Liver (tissue), 9 donors: ENCODE data around the gene SCYGR1. TPM values are rescaled to one million over a fixed set of nuclear protein-coding genes. Genes with fewer than 3 reads are reported as not detected.

Experiments used
- DNase-seq: peaks from one replicate; pipeline ENCODE4 v3.0.0-alpha.2; 2017; ENCODE audit warnings: low spot score
- H3K27ac ChIP-seq, 2 donors: one replicate each; pipeline ENCODE4 v1.7.0; 2013; ENCODE audit warnings: inconsistent platforms in 2 of 2, low read length in 2 of 2, control low read depth in 1 of 2, low read depth in 1 of 2, mild to moderate bottlenecking in 1 of 2
- H3K27me3 ChIP-seq, 4 donors: one replicate each; pipeline versions ENCODE4 v1.6.1 to v1.7.0; 2013; ENCODE audit warnings: low read length in 3 of 4, inconsistent platforms in 1 of 4, mild to moderate bottlenecking in 1 of 4, moderate library complexity in 1 of 4; ENCODE audit not compliant: control insufficient read depth in 4 of 4, insufficient read depth in 4 of 4
- H3K36me3 ChIP-seq, 4 donors: one replicate each; pipeline versions ENCODE4 v1.6.1 to v1.7.0; 2013; ENCODE audit warnings: low read length in 3 of 4, mild to moderate bottlenecking in 3 of 4, low read depth in 1 of 4, moderate library complexity in 1 of 4; ENCODE audit not compliant: control insufficient read depth in 4 of 4, insufficient read depth in 3 of 4
- H3K4me1 ChIP-seq, 4 donors: one replicate each; pipeline versions ENCODE4 v1.6.1 to v1.7.0; 2013; ENCODE audit warnings: low read length in 3 of 4, mild to moderate bottlenecking in 3 of 4, moderate library complexity in 1 of 4; ENCODE audit not compliant: control insufficient read depth in 4 of 4, insufficient read depth in 4 of 4
- H3K4me3 ChIP-seq, 3 donors: one replicate each; pipeline versions ENCODE4 v1.6.1 to v1.7.0; 2013; ENCODE audit warnings: low read length in 3 of 3, control low read depth in 1 of 3, low read depth in 1 of 3, mild to moderate bottlenecking in 1 of 3
- H3K9ac ChIP-seq, 2 donors: one replicate each; pipeline ENCODE4 v1.7.0; 2013; ENCODE audit warnings: low read length in 2 of 2, mild to moderate bottlenecking in 2 of 2, moderate library complexity in 2 of 2, control low read depth in 1 of 2, low read depth in 1 of 2
- H3K9me3 ChIP-seq, 4 donors: one replicate each; pipeline versions ENCODE4 v1.6.1 to v1.7.0; 2013; ENCODE audit warnings: low read length in 3 of 4; ENCODE audit not compliant: control insufficient read depth in 4 of 4
- ATF3 ChIP-seq: IDR thresholded peaks from 2 replicates; pipeline ENCODE4 v1.6.1; 2016; ENCODE audit warnings: antibody characterized with exemption
- CTCF ChIP-seq: fragments of 150-350 bp; IDR thresholded peaks from 2 replicates; pipeline ENCODE4 v1.5.1; 2017; ENCODE audit warnings: improper control_type of control experiment, low read depth, low read length; ENCODE audit not compliant: missing input control
- EGR1 ChIP-seq, 2 donors: IDR thresholded peaks; 2 replicates each; pipeline ENCODE4 v1.6.1; 2016 to 2018; ENCODE audit warnings: antibody characterized with exemption in 2 of 2, low read depth in 2 of 2
- FOXA1 ChIP-seq: IDR thresholded peaks from 2 replicates; pipeline ENCODE4 v1.6.1; 2016; ENCODE audit warnings: antibody characterized with exemption
- FOXA2 ChIP-seq: IDR thresholded peaks from 2 replicates; pipeline ENCODE4 v1.6.1; 2016; ENCODE audit warnings: antibody characterized with exemption
- GABPA ChIP-seq, 2 donors: IDR thresholded peaks in 1 of 2; conservative IDR thresholded peaks in 1 of 2; 2 replicates each; pipeline ENCODE4 v1.6.1; 2016; ENCODE audit warnings: antibody characterized with exemption in 2 of 2, mild to moderate bottlenecking in 1 of 2, moderate library complexity in 1 of 2
- HNF4A ChIP-seq, 2 donors: conservative IDR thresholded peaks; 2 replicates each; pipeline ENCODE4 v1.6.1; 2016; ENCODE audit warnings: antibody characterized with exemption in 2 of 2, mild to moderate bottlenecking in 2 of 2
- HNF4G ChIP-seq: IDR thresholded peaks from 2 replicates; pipeline ENCODE4 v1.6.1; 2016; ENCODE audit warnings: antibody characterized with exemption
- JUND ChIP-seq, 2 donors: IDR thresholded peaks; 2 replicates each; pipeline ENCODE4 v1.6.1; 2016; ENCODE audit warnings: antibody characterized with exemption in 2 of 2
- MAX ChIP-seq: IDR thresholded peaks from 2 replicates; pipeline ENCODE4 v1.6.1; 2016; ENCODE audit warnings: antibody characterized with exemption
- NR2F2 ChIP-seq: IDR thresholded peaks from 2 replicates; pipeline ENCODE4 v1.6.1; 2016; ENCODE audit warnings: antibody characterized with exemption
- RAD21 ChIP-seq, 2 donors: IDR thresholded peaks; 2 replicates each; pipeline ENCODE4 v1.6.1; 2016; ENCODE audit warnings: antibody characterized with exemption in 2 of 2, mild to moderate bottlenecking in 2 of 2
- REST ChIP-seq: IDR thresholded peaks from 2 replicates; pipeline ENCODE4 v1.6.1; 2016; ENCODE audit warnings: antibody characterized with exemption, mild to moderate bottlenecking
- RXRA ChIP-seq, 2 donors: IDR thresholded peaks; 2 replicates each; pipeline ENCODE4 v1.6.1; 2017 to 2018; ENCODE audit warnings: antibody characterized with exemption in 2 of 2, mild to moderate bottlenecking in 1 of 2
- SP1 ChIP-seq: IDR thresholded peaks from 2 replicates; pipeline ENCODE4 v1.6.1; 2018; ENCODE audit warnings: antibody characterized with exemption, mild to moderate bottlenecking
- TAF1 ChIP-seq: conservative IDR thresholded peaks from 2 replicates; pipeline ENCODE4 v1.6.1; 2016; ENCODE audit warnings: antibody characterized with exemption, mild to moderate bottlenecking
- YY1 ChIP-seq: IDR thresholded peaks from 2 replicates; pipeline ENCODE4 v1.6.1; 2016; ENCODE audit warnings: antibody characterized with exemption, mild to moderate bottlenecking
- ZBTB33 ChIP-seq: IDR thresholded peaks from 2 replicates; pipeline ENCODE4 v1.6.1; 2016; ENCODE audit warnings: antibody characterized with exemption
- WGBS: extraction: QIAGEN DNeasy Blood & Tissue Kit; methylation state at CpG from one replicate; pipeline ENCODE4 v1.1.7; 2013; 5-methylcytosine and 5-hydroxymethylcytosine counted together
- polyA plus RNA-seq, 2 donors: library from polyadenylated mRNA; stranded (reverse) in 1 of 2; unstranded in 1 of 2; fragments of 200-250 nt in 1 of 2; fragments of >200 nt in 1 of 2; fragmentation: Nextera tagmentation in 1 of 2; extraction: Ambion mirVana in 1 of 2; gene quantifications; one replicate each; pipeline versions ENCODE4 v1.2.1 to v1.2.3, GENCODE V29; 2013 to 2015
- total RNA-seq, 2 donors: library from RNA; depleted of rRNA; stranded (reverse); fragments of >200 nt; gene quantifications; one replicate each; pipeline ENCODE4 v1.2.3, GENCODE V29; 2014
- donor health status: healthy.
- donor health status: healthy.
- donor health status: healthy.
- donor health status: healthy.
- donor health status: healthy.

The SCYGR1 gene
- total and polyA plus RNA-seq, 4 donors = not detected

GRCh38 chr2:227341553-227341952 is 46.2 kb downstream of the SCYGR1 start:
- Histone ChIP-seq H3K27me3 (no peaks in the 10 kb centered on the region), H3K9ac (no peak overlapping the region), H3K4me3 (no peak overlapping the region), H3K36me3 (peaks cover 0 to 13% (median 7%) of the 10 kb centered on the region in 4 donors), H3K27ac (no peak overlapping the region), H3K4me1 (peaks cover 0 to 14% (median 5%) of the 10 kb centered on the region in 4 donors), H3K9me3 (no peaks in the 10 kb centered on the region)
- DNase-seq = no peak
- TF ChIP-seq HNF4A (conservative IDR thresholded peaks at IDR 0.05) (no peak), CTCF (no peak), JUND (IDR thresholded peaks at IDR 0.05) (no peak), YY1 (no peak), SP1 (no peak), REST (no peak), HNF4G (no peak), RAD21 (IDR thresholded peaks at IDR 0.05) (no peak), FOXA2 (no peak), GABPA (IDR thresholded peaks at IDR 0.05 in 1 of 2, conservative IDR thresholded peaks at IDR 0.05 in 1 of 2) (no peak), ATF3 (no peak), EGR1 (IDR thresholded peaks at IDR 0.05; ENCODE audit: low read depth in 2 of 2) (no peak), NR2F2 (no peak), MAX (no peak), FOXA1 (no peak), TAF1 (no peak), RXRA (IDR thresholded peaks at IDR 0.05) (no peak), ZBTB33 (no peak)
- 91% methylated on average over 2 of the region's 2 CpGs for WGBS
